Measurements from ENCODE around the gene GJC2.
A peak's percentile ranks its signal among the peaks of the same experiment; 100 is the strongest.

GJC2 gene

DNA sequence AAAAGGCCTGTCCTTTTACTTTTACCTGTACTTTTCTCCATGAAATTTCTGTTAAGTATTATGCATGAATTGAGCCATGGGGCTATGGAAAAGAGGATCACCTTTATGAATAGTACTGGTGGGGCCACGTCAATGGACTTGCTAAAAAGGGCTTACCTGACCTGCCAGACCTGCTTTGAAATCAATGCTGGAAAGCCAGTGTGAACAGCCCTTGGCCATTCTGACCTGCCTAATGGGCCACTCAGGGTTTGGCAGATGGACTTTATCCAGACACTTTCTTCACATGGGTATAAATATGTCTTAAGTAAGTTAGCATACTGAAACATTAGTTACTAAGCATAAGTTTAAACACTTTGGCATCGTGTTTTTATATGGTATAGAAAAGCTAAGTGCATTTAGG is 18.0 kb upstream of the GJC2 start:
- no peak for DNase-seq (ENCODE audit: extremely low read depth, low read depth)
- no peak for TF ChIP-seq CTCF (IDR thresholded peaks at IDR 0.05; ENCODE audit: low read depth, low read length)

DNA sequence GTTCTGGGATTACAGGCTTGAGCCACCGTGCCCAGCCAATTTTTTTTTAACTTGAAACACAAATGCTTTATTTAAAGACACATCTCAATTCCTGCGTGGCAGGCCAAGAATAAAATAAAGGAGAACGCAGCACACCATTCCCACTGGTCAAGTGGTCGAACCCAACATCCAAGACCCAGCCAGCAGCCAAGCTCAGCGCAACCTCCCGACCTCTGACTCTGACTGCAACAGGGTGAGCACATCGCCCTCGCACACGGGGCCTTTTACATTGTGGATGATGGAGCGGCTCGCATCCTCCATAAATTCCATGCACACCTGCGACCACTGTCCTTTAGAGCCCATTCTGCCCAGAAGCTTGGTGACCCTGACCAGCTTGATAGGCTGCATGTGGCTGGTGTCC is 15.1 kb upstream of the GJC2 start:
- TF ChIP-seq CTCF (IDR thresholded peaks at IDR 0.05; ENCODE audit: low read depth, low read length): no peak
- no peak for DNase-seq (ENCODE audit: extremely low read depth, low read depth)

- no peak for TF ChIP-seq CTCF (IDR thresholded peaks at IDR 0.05; ENCODE audit: low read depth, low read length)
- DNase-seq (ENCODE audit: extremely low read depth, low read depth): no peak
Observed at GRCh38 chr1:228136901-228137300, 12.8 kb upstream of the GJC2 start.

DNA sequence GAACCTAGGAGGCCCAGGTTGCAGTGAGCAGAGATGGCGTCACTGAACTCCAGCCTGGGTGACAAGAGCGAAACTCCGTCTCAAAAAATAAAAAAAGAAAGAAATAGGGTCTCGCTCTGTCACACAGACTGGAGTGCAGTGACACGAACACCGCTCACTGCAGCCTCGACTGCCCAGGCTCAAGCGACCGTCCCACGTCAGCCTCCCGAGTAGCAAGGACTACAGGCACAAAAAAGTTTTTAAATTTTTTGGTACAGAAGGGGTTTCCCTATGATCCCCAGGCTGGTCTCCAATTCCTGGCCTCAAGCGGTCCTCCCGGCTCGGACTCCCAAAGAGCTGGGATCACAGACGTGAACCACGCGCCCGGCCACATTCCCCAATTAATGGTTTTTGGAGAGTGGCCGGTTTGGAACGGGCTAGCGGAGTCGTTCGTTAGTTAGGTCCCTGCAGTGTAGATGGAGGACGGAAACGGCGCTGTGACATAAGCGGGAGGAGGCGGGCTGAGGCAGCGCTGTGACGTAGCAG is 10.3 kb upstream of the GJC2 start:
- DNase-seq (ENCODE audit: extremely low read depth, low read depth): no peak
- TF ChIP-seq CTCF (IDR thresholded peaks at IDR 0.05; ENCODE audit: low read depth, low read length): no peak

DNA sequence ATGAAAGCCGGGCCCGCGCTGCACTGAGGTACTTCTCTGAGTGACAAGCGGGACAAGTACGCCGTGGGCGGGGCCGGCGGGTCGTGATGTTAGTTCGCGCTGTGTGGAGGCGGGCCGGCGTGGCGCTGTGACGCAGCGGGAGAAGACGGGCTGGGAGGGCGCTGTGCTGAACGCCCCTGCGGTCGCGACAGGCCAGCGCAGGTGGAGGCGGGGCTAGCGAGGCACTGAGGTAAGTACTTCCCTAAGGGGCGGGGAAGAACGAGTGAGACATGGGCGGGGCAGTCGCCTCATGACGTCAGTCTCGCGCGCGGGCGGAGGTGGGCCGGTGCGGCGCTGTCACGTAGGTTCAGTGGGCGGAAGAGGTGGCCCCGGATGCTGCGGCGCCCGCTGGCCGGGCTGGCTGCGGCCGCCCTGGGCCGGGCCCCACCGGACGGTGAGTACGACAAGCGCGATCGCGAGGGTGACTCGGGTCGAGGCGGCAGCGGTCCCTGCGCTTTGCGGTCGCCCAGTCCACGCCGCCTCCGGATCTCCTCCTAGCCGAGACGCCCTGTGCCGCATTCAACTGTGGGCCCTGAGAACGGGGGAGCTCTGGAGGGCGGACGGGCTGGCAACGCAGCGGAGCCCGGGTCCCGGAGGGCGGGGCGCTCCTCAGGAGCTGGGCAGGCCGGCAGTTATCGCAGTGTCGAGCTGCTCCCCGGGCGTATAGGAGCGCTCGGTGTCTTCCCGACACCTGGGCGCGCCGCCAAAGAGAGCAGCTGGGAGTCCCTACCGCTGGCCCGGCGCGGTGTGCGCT is 9.6 kb upstream of the GJC2 start, which contains the start of gene GUK1:
Gene GUK1, plus strand, starts transcription at position 349 of the 793 bp plus-strand sequence. Its CDS starts 24 bp downstream, at position 373.
- no peak; the same call in 1 of the 2 replicates for TF ChIP-seq CTCF (IDR thresholded peaks at IDR 0.05; ENCODE audit: low read depth, low read length)
- peak; percentile 98 for DNase-seq (ENCODE audit: extremely low read depth, low read depth)

DNA sequence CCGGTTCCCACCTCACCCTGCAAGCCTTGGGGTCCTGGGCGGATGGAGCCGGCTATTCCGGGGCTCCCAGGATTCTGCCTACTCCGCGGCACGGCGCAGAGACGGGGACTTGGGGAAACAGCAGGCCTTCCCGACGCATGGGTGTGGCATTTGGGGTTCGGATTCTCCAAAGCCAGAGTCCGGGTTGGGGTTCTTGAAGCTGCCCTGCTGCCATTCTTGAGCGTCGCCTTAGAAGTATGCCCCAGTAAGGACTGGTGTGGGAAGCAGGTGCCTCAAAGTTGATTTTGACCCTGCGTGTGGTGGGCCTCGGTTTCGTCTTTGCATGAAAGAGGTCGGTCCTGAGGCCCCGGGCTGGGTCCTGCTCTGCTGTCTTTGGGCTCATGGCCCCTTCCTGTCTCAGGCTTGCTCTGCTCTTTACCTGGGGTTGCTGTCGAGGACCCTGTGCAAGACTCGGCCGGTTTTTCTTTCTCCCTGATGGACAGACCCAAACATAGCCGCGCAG is 9.0 kb upstream of the GJC2 start:
- no peak for DNase-seq (ENCODE audit: extremely low read depth, low read depth)
- no peak for TF ChIP-seq CTCF (IDR thresholded peaks at IDR 0.05; ENCODE audit: low read depth, low read length)

Data from AG09319 (cell line).